GM18499 (cell line): ENCODE results near the gene TEX19.
"Not testable (repeated sequence)": the region's sequence is repeated elsewhere in the genome, so short reads cannot be mapped to it uniquely, and the experiment has no call there.

ENCODE experiments used
- ATAC-seq: cut with Tn5 transposase; IDR thresholded peaks from one replicate; pipeline ENCODE4 v1.9.1; 2021; ENCODE audit warnings: moderate number of reproducible peaks; ENCODE audit not compliant: insufficient read depth, unreplicated experiment

Gene TEX19

DNA sequence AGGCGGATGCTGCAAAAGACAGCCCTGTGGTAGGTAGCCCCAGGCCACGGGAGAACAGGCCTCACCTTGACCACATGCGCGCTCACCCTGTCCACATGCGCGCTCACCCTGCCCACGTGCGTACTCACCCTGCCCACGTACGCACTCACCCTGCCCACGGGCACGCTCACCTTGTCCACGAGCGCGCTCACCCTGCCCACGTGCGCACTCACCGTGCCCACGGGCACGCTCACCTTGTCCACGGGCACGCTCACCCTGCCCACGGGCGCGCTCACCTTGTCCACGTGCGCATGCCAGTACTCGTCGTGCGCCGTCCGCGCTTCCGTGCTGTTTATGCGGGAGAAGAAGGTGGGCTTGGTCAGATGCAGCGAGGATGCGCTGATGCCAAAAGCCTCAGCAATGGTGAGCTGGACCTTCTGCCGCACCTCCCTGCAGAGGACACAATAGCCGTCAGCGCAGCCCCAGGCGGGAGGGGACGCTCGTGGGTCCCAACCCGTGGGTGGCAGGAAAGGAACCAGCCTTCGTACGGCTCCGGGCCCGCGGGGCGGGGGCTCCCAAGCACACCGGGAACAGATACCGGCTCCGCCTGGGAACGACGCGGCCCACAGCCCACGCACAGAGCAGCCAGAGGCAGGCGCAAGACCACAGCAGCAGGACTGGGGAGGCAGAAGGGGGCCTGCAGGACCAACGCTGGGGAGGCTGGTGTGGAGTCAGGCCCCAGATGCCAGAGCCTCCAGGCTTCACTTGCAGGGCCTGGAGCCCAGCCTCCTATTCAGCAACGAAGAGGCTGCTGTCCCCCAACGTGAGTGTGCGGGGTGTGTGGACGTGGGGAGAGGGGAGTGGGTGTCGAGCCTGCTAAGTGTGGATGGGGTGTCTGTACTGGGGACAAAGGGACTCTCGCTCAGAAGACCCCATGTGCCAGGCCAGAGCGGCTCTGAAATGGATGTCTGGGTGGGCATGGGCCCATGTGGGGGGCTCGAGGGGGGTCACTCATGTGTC lies 44.9 kb downstream of the TEX19 start:
- no peak for ATAC-seq

DNA sequence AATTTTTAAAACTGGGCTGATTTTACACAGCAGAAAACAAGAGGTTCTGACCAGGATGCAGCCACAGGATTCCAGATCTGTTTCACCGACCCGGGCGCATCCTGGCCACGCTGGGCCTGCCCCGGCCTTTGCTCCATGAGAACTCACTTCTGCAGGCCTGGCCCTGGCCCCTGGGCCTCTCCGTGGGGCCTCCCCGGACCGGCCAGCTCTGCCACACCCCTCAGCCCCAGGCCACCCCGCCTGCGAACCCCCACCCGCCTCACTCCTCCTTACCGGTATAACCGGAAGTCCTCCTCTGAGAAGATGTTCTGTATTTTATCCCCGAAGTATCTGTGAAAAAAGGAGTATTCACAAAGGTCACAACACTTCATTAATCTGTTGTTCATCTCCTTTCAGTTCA lies 46.0 kb downstream of the TEX19 start:
- ATAC-seq = no peak

DNA sequence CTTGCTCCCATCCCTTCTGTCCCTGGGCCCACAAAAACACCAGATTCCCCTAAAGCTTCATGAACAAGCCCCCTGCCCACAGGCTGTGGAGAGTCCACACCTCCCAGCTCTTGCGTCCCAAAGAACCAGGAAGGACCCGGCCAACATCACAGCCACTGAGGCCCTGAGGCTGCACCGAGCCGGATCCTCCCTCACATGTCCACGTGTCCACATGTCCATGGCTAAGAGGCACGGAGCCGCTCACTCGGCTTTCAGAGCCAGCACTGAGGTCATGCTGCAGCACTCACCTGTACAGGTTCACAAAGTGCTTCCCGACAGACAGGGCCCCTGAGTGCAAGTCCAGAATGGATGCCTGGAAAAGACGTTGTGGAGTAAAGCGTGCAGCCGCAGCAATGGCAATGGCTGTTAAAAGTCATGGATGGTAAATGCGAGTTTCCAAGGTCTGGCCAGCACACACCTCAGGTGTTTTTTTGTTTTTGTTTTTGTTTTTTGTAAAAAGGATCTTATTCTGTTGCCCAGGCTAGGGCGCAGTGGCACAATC lies 47.2 kb downstream of the TEX19 start:
- no peak for ATAC-seq

DNA sequence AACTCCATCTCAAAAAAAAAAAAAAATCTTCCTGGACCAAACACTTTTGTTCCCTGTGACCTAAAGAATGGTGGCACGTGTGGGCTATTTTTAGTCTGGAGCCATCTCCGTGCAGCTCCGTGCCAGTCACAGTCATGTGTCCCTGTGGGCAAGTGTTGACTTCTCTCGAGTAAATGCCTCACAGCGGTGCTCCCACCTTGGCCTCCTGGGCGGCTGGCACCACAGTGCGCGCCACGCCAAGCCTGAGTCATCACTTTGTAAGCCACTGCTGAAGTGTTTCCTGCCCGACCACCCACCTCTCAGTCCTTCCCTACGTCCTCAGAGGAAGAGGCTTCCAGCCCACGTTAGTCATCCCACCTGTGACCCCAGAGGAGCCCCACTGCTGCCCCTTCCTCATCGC lies 48.2 kb downstream of the TEX19 start:
- no peak for ATAC-seq

DNA sequence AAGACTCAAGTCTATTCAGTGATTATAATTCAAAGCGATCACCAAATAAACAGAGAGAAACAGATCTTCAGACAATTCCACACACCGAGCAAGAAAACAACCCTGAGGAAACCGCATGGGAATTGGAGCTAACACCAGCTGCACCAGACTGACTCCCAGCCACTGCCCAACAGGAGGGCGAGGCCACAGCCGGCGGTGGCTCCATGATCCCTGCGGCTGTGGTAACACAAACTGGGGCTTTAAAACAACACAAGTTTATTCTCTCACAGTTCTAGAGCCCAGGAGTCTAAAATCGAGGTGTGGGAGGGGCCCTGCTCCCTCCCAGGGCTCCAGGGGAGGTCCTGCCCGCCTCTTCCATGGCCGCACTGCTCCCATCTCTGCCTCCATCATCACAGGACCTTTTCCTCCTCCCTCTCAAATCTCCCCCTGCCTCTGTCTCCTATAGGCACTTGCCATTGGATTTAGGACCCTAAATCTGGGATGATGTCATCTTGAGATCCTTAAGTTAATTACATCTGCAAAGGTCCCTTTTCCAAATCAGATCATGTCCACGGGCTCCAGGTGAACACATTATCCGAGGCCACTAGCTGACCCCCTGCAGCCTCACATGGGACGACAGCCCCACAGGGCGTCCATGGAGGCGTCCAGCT lies 49.4 kb downstream of the TEX19 start:
- ATAC-seq = no peak

DNA sequence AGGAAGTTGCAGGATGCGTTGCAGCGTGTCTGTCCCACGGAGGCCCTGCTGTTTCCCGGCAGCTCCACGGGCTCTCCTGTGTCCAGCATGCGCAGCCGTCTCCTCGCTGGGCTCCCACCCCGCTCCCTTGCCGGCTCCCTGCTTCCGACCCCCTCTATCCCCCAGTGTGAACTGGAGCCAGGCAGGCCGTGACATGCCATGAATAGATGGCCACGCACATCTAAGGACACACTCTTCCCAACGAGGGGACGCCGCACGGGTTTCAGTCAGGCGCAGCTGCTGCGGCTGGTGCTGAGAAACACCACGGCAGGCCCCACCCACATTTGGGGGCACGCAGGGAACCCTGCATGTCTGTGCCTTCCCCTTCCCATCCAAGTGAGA lies 49.9 kb downstream of the TEX19 start:
- no peak for ATAC-seq

DNA sequence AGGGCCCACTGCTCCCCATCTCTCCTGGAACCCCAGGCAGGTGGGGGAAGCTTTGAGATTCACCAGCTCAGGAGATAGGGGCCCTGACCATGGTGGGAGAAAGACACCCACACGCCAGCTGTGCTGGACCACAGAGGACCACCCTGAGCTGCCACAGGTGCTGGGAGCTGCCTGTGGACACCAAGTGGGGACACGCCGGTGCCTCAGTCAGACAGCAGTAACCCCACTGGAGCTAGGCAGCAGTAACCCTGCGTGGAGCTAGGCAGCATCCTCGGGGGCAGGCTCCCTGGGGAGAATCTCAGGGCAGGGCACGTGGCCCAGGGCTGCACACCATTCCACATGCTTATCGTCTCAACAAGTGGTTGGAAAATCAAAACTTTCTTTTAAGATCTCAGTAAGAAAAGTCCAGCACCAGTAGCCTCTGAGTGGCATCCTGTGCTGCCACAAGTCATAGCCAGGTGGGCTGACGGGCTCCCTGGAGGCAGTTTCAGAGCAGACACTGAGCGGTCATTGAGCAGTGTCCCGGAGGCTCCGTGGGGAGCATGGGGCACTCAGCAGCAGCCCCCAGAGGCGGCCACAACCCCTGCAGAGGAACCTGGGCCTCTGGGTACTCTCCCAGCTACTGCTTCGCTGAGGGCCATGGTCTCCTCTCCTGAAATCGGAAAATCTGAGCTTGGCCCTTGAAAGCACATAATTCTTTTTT lies 51.1 kb downstream of the TEX19 start:
- ATAC-seq = no peak

DNA sequence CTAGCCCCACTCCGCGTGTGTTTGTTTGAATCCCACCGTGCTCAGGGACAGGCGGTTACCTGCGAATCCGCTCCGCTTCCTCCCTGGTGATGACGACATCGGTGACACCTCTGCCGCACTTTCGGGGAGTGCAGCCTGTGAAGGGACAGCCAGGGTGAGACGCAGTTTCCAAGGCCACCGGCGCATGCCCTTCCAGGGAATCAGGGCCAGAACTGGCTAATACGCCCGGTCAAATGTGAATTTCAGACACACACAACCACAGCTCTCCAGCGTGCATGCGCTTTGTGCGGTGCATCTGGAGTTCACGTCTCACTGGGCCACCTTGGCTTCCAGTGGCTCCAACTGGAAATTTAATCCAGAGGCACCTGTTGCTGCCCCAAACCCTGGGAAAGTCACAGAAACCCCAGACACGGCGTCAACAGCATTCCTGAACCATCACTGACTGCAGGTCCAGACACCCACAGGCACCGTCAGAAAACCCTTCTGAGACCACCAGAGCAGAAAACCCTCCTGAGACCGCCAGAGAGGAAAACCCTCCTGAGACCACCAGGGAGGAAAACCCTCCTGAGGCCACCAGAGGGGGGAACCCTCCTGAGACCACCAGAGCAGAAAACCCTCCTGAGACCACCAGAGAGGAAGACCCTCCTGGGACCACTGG lies 52.5 kb downstream of the TEX19 start:
- no peak for ATAC-seq

DNA sequence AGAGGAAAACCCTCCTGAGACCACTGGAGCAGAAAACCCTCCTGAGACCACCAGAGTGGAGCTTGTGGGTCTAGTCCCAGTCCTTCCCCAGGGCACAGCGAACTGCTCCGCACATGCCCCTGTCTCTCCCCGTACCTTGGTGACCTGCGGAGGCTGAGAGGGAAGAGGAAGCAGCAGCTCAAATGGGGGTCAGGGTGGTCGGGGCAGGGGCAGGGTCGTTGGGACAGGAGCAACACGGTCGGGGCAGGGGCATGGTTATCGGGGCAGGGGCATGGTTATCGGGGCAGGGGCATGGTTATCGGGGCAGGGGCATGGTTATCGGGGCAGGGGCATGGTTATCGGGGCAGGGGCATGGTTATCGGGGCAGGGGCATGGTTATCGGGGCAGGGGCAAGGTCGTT lies 53.0 kb downstream of the TEX19 start:
- ATAC-seq = not testable (repeated sequence)

DNA sequence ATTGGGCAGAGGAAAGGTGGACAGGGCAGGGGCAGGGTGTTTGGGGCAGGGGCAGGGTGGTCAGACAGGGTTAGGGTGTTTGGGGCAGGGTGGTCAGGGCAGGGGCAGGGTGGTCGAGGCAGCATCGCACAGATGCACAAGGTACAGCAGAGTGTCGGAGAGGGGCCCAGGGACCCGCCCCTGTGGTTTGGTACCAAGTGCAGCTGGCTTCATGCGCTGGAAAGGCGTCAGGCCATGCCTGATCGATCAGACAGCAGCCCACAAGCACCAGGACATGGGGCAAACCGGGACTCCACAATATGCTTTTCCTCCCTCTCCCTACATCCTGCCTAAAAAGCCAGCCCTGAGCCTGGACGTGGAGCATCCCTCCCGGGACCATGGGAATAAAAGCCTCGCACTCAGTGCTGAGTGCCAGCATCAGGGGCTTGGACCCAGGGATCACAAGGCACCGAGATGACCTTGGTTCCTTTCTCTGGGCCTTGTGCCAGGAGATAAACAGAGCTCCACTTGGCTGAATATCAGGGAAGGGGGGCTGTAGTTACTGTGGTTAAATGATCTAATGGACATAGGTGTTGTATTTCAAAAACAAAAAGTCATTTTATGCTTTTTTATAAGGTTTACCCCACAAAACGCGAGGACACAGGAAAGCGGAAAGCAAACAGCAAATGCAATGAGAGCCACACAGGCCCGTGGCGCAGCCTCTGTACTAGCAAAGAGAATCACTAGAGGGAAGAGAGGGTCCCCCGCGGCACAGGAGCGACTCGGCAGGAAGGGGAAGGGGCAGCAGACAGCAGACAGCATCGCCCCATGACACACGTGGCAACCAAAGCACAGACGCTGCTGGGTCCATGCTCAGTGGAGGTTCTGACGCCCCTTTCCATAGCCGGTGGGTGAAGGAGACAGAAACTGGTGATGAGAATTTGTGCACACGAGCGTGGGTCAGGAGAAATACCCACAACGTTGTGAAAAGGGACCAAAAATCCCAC lies 53.8 kb downstream of the TEX19 start:
- no peak for ATAC-seq
